ENCODE results near the gene SAMD9L.

SAMD9L gene

GRCh38 chr7:93160410-93160809, 12.2 kb upstream of the SAMD9L start:
- no peak overlapping the region for H3K4me3 ChIP-seq (ENCODE audit: low read depth, low read length)
- TF ChIP-seq, protein P1, sequence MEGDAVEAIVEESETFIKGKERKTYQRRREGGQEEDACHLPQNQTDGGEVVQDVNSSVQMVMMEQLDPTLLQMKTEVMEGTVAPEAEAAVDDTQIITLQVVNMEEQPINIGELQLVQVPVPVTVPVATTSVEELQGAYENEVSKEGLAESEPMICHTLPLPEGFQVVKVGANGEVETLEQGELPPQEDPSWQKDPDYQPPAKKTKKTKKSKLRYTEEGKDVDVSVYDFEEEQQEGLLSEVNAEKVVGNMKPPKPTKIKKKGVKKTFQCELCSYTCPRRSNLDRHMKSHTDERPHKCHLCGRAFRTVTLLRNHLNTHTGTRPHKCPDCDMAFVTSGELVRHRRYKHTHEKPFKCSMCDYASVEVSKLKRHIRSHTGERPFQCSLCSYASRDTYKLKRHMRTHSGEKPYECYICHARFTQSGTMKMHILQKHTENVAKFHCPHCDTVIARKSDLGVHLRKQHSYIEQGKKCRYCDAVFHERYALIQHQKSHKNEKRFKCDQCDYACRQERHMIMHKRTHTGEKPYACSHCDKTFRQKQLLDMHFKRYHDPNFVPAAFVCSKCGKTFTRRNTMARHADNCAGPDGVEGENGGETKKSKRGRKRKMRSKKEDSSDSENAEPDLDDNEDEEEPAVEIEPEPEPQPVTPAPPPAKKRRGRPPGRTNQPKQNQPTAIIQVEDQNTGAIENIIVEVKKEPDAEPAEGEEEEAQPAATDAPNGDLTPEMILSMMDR (IDR thresholded peaks at IDR 0.05; ENCODE audit: low read depth, low read length) = no peak

- TF ChIP-seq, protein P1 (IDR thresholded peaks at IDR 0.05; ENCODE audit: low read depth, low read length) = no peak
- H3K4me3 ChIP-seq (ENCODE audit: low read depth, low read length) = no peak overlapping the region
Observed at GRCh38 chr7:93159490-93159889, 11.3 kb upstream of the SAMD9L start.

DNA sequence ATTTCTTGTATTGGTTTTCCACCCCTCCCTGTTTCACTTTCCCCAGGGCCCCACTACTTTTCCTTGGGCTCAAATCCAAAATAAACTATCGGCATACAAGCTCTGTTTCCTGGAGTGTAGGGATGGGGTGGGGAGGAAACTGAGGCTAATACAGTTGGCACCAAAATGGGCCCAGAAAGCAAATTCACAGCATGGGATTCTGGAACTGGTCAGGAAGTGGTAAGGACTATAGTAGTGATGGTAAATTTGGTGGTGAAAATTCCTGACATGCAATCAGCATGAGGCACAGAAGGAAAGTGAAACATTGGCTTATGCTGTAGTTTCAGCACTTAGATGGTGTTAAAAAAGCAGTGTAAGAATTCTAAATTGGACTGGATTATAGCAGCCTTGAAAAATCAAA, 8.7 kb upstream of the SAMD9L start:
- TF ChIP-seq, protein P1 (IDR thresholded peaks at IDR 0.05; ENCODE audit: low read depth, low read length) = no peak
- no peak overlapping the region for H3K4me3 ChIP-seq (ENCODE audit: low read depth, low read length)

- TF ChIP-seq, protein P1 (IDR thresholded peaks at IDR 0.05; ENCODE audit: low read depth, low read length) = no peak
- H3K4me3 ChIP-seq (ENCODE audit: low read depth, low read length) = no peak overlapping the region
Observed at GRCh38 chr7:93150200-93150835, 2.1 kb upstream of the SAMD9L start.

GRCh38 chr7:93148727-93149126, 542 bp upstream of the SAMD9L start:
- TF ChIP-seq, protein P1 (IDR thresholded peaks at IDR 0.05; ENCODE audit: low read depth, low read length) = no peak
- H3K4me3 ChIP-seq (ENCODE audit: low read depth, low read length) = no peak overlapping the region

DNA sequence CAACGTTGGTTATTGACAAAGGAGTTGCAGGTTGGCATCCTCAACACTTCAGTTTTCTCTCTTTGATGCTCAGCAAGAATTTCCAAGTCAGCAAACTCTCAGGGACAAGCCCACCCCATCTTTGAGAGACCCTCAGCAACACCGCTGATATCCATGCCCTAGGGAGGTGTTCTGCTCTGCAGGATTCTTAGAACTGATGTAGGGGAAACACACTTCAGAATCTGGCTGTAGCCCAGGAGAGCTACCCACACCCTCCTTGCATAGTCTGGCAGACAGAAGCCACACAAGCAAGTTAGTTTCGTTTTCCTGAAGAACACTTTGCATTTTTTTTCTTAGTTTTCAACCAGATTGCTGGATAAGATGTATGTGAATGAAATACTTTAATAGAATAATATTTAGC, 822 bp downstream of the SAMD9L start:
- TF ChIP-seq, protein P1 (IDR thresholded peaks at IDR 0.05; ENCODE audit: low read depth, low read length) = no peak
- peak overlapping the region; percentile 69 for H3K4me3 ChIP-seq (ENCODE audit: low read depth, low read length)

GRCh38 chr7:93146472-93147141, 1.6 kb downstream of the SAMD9L start:
- TF ChIP-seq, protein P1 (IDR thresholded peaks at IDR 0.05; ENCODE audit: low read depth, low read length) = no peak
- peak overlapping the region; percentile 69 for H3K4me3 ChIP-seq (ENCODE audit: low read depth, low read length)
